Gastroesophageal sphincter (tissue), 3 donors: ENCODE data around the gene COL6A2.

Experiments
- POLR2A ChIP-seq, 2 donors: fragments of 450-650 bp; IDR thresholded peaks; one replicate each; pipeline ENCODE4 v1.6.1; 2017; ENCODE audit warnings: antibody characterized with exemption in 2 of 2, mild to moderate bottlenecking in 2 of 2, moderate library complexity in 1 of 2
- TF ChIP-seq, protein P1 (sequence below), 4 experiments: fragments of 200-600 bp in 2 of 4; fragments of 450-650 bp in 2 of 4; sonication (generic) in 1 of 4; IDR thresholded peaks; one replicate each; pipeline ENCODE4 v1.5.1; 2017 to 2019; ENCODE audit warnings: antibody characterized with exemption in 4 of 4, mild to moderate bottlenecking in 2 of 4, moderate library complexity in 2 of 4

DNA sequence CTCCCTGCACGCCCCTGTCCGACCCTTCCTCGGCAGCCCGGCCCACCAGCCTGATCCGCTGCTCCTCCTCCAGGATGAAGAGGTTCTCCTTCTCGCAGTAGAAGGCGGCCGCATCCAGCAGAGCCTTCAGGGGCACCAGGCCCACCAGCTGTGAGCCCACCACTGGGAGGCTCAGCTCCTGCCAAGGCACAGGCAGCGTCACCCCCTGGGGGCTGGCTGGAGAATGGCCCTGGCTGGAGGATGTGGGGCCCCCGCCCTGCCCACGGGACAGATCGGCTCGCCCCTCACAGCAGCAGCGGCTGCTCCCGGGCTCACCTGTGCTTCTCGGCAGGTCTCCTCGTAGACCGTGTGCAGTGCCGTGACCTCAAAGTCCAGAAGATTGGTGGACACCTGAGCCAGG, 52.2 kb downstream of the COL6A2 start:
- TF ChIP-seq, protein P1, sequence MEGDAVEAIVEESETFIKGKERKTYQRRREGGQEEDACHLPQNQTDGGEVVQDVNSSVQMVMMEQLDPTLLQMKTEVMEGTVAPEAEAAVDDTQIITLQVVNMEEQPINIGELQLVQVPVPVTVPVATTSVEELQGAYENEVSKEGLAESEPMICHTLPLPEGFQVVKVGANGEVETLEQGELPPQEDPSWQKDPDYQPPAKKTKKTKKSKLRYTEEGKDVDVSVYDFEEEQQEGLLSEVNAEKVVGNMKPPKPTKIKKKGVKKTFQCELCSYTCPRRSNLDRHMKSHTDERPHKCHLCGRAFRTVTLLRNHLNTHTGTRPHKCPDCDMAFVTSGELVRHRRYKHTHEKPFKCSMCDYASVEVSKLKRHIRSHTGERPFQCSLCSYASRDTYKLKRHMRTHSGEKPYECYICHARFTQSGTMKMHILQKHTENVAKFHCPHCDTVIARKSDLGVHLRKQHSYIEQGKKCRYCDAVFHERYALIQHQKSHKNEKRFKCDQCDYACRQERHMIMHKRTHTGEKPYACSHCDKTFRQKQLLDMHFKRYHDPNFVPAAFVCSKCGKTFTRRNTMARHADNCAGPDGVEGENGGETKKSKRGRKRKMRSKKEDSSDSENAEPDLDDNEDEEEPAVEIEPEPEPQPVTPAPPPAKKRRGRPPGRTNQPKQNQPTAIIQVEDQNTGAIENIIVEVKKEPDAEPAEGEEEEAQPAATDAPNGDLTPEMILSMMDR (IDR thresholded peaks at IDR 0.05): no peak
- TF ChIP-seq POLR2A (IDR thresholded peaks at IDR 0.05): no peak
